Measurements from ENCODE around the gene SMAD7.

DNA sequence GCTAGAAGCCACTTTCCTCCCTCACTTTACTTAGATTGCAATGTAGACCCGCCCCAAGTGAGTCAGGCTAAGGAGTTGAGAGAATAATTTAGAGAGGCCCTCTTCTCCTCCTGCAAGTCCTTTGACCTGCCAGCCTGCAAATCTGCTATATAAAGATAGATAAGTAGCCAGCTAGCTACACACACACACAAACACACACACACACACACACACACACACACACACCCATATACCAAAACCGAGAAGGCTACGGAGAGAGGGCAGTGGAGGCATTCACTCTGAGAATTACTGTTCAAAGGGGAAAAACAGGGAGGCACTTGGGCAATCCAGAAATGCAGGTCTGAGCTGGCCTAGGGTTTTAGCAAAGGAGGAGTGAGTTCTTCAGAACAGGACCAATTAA is 23.0 kb upstream of the SMAD7 start:
- TF ChIP-seq, protein P1, sequence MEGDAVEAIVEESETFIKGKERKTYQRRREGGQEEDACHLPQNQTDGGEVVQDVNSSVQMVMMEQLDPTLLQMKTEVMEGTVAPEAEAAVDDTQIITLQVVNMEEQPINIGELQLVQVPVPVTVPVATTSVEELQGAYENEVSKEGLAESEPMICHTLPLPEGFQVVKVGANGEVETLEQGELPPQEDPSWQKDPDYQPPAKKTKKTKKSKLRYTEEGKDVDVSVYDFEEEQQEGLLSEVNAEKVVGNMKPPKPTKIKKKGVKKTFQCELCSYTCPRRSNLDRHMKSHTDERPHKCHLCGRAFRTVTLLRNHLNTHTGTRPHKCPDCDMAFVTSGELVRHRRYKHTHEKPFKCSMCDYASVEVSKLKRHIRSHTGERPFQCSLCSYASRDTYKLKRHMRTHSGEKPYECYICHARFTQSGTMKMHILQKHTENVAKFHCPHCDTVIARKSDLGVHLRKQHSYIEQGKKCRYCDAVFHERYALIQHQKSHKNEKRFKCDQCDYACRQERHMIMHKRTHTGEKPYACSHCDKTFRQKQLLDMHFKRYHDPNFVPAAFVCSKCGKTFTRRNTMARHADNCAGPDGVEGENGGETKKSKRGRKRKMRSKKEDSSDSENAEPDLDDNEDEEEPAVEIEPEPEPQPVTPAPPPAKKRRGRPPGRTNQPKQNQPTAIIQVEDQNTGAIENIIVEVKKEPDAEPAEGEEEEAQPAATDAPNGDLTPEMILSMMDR (conservative IDR thresholded peaks at IDR 0.05; ENCODE audit: low read depth, low read length), result no peak
- TF ChIP-seq EZH2 (IDR thresholded peaks at IDR 0.05; ENCODE audit: borderline replicate concordance, low read depth, low read length, poor library complexity, severe bottlenecking), result no peak

All from A673 (cell line).